Effector CD8-positive, alpha-beta T cell (primary cell): ENCODE results near the gene HSP90B1.

ENCODE experiments used
- DNase-seq: peaks from one replicate; lab custom pipeline; 2025; lab: John Stamatoyannopoulos, UW

HSP90B1 gene

DNA sequence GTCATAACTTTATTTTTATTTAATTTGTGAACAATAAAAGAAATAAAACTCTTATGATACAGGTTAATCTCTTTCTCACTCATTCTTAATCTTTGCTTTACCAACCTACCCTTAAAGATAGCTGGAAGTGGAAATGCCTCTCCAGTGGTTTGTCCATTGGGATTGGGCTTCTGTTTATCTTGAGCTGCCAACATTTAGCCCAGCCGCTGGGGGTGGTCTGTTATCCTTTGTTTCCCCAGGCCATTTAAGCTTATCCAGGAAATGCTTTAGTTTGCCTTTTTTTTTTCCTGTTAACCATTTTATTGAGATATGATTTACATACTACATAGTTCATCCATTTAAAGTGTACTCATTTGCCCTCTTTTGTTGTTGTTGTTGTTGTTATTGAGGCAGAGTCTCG, 43.7 kb downstream of the HSP90B1 start:
- no peak for DNase-seq

DNA sequence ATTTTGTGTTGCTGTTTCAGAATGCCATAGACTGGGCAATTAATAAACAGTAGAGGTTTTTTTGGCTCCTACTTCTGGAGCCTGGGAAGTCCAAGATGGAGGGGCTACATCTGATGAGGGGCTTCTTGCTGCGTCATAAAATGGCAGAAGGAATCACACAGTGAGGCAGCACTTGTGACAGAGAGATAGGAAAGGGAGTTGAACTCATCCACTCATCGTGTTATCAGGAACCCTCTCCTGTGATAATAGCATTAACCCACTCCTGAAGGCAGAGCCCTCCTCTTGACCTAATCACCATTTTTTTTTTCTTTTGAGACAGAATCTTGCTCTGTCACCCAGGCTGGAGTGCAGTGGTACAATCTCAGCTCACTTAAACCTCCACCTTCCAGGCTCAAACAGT, 45.2 kb downstream of the HSP90B1 start:
- DNase-seq: no peak

DNA sequence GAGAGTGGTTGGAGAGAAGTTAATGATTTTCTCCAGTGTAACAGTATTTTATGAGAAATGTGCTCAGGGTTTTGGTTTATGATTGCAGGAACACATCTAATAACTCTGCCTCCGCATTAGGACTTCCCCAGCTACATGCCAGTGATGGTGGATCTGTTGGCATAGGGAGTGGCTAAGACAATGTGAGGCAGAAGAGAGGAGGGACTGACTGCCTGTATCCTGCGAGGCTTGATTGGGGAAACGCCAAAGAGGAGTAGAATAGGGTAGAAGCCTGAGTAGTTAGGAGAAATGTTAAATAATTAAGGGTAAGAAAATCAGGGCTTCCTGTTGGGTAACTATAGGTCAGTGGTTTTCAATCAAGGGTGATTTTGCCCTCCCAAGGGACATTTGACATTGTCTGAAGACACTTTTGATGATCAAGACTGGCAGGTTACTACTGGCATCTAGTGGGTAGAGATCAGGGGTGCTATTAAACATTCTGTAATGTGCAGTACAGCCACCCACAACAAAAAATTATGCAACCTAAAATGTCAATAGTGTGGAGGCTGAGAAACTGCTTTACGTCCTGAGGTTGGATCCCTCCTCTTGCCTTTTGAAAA, 48.3 kb downstream of the HSP90B1 start:
- no peak for DNase-seq

GRCh38 chr12:103986829-103987228, 56.6 kb downstream of the HSP90B1 start:
- no peak for DNase-seq

DNA sequence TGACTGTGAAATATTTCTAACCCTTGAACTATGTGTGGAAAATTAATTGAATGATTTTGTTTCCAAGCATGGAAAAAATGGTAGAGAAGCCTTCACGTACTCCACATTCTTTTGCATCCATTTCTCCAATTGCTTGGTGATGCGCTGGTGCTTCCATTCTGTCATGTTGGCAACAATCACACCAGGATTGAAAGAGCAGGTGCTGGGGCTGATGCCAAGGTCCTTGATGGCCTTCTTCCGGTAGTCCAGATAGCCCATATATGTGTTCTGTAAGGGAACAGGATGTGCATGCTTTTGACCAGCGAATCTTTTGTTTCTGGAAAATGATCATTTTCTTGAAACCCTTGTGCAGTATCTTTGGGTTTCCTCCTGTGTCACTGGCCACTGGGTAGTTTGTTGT, 64.0 kb downstream of the HSP90B1 start:
- DNase-seq: no peak

DNA sequence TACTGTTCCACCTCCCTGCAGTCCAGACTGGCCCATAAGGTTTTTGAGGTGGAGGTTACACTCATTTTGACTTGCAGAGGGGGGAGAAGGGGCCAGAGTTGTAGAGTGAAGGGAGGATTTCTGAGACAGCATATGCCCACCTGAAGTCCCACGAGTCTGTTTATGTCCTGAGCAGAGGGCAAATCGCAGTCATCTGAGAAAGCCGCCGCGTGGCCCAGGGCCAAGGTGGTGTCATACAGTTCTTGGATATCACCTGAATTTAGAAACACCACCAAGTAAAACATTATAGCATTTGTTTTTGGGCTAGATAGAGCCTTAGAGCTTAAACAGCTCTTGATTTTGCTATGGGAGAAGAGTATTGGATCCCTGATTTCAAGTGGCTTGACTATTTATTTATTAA, 66.4 kb downstream of the HSP90B1 start:
- DNase-seq: no peak

GRCh38 chr12:103997286-103997900, 67.2 kb downstream of the HSP90B1 start:
- no peak for DNase-seq
